DMS 273 (cell line): ENCODE results near the gene HTR1D.
"Not testable (repeated sequence)": the region's sequence is repeated elsewhere in the genome, so short reads cannot be mapped to it uniquely, and the experiment has no call there.

Experiments
- DNase-seq: peaks from one replicate; lab custom pipeline; 2025; ENCODE audit not compliant: unreplicated experiment; lab: John Stamatoyannopoulos, UW

The HTR1D gene, protein sequence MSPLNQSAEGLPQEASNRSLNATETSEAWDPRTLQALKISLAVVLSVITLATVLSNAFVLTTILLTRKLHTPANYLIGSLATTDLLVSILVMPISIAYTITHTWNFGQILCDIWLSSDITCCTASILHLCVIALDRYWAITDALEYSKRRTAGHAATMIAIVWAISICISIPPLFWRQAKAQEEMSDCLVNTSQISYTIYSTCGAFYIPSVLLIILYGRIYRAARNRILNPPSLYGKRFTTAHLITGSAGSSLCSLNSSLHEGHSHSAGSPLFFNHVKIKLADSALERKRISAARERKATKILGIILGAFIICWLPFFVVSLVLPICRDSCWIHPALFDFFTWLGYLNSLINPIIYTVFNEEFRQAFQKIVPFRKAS

DNA sequence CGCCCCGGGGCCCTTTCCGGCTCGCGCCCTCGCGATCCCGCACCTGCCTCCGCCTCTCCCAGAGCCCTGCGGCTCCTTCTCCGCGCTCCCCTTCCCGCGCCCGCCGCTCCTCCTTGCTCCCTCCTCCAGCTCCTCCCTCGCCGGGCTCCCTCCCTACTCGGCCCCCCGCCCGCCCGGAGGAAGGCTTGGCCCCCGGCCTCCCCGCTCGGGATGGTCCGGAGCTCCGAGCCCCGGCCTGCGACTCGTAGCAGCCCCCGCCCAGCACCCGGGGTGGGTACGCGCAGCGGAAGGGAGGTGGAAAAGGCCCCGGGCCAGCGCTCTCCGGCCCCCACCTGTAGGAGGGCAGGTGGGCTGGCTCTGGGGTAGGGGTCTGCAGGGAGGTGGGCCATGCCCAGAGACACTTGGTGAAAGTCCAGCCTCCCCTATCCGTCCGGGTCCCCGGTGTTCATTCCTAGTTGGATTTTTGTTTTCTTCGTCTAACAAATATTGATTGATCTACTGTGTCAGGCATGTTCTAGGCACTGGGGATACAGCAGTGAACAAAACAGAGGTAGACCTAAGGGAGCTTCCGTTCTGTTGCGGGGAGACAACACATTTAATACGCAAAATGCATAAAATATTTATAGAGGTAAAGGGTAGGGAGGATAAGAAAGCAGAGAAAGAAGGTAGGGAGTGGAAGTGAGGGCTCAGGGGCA, at the start of gene HTR1D:
TSS of gene HTR1D (minus strand) at position 82 of the 695 bp plus-strand sequence. CDS start 23,283 bp downstream, outside the sequence.
- DNase-seq, result peak; percentile 53

DNA sequence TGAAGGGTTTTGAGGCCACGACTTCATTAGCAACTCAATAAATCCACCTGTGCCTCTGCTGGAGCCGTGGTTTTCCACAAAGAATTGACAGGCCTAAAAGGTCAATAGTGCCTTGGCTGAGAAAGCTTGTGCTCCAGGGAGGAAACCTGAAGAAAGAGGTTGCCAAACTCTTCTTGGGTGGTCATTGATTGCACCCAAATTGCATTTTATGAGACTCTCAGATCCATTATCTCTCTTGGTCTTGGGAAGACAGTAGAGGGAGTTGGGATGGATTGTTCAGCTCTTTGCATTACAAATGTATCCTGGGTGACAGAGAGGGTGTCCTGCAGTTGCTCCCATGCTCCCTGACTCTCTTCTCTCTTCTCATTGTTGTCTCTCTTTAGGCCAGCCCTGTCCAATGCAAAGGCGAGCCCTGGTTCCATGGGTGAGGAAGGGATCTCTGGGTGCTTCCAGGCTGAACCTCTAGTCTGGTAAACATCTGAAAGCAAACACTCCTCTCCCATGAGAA, 46.1 kb upstream of the HTR1D start:
- no peak for DNase-seq

DNA sequence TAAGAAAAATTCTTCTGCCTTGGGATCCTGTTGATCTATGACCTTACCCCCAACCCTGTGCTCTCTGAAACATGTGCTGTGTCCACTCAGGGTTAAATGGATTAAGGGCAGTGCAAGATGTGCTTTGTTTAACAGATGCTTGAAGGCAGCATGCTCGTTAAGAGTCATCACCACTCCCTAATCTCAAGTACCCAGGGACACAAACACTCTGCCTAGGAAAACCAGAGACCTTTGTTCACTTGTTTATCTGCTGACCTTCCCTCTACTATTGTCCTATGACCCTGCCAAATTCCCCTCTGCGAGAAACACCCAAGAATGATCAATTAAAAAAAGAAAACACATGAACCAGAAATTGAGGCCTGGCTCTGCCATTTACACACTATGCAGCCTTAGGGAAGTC, 40.8 kb upstream of the HTR1D start:
- not testable (repeated sequence) for DNase-seq

DNA sequence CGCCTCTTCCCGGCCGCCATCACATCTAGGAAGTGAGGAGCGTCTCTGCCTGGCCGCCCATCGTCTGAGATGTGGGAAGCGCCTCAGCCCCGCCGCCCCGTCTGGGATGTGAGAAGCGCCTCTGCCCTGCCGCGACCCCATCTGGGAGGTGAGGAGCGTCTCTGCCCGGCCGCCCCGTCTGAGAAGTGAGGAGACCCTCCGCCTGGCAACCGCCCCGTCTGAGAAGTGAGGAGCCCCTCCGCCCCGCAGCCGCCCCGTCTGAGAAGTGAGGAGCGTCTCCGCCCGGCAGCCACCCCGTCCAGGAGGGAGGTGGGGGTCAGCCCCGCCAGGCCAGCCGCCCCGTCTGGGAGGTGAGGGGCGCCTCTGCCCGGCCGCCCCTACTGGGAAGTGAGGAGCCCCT, 40.1 kb upstream of the HTR1D start:
- DNase-seq, result not testable (repeated sequence)

DNA sequence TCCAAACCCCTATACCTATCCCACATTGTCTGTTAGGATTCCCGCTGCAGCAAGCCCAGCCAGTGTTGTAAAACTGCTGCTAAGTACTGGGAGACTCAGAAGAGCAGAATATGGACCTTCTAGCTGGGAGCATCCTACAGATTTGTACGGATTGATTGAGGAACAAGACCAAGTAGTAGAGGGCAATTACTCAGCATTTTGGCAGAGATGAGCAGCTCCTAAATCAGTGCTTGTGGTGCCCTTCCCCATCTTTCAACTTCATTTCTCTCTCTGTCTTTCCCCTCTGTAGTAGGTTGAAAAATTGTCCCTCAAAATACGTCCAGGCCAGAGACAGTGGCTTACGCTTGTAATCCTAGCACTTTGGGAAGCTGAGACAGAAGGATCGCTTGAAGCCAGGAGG, 37.3 kb upstream of the HTR1D start:
- DNase-seq, result no peak

DNA sequence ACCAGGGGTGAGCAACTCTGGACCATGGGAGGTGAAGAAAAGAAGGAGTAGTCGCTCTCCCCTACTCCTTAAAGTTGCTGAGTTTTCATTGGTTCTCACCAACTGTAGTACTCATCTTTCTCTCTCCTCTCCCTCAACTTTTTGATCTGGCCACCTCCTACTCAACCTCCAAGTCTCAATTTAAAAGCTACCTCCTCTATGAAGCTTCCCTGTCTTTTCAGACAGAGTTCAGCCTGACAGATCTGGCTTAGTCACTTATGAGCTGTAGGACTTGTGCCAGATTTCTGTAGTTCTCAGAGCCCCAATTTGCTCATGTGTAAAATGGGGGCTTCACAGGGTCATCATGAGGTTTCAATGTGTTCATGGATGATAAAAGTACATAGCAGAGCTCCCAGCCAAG, 34.5 kb upstream of the HTR1D start:
- DNase-seq, result no peak

DNA sequence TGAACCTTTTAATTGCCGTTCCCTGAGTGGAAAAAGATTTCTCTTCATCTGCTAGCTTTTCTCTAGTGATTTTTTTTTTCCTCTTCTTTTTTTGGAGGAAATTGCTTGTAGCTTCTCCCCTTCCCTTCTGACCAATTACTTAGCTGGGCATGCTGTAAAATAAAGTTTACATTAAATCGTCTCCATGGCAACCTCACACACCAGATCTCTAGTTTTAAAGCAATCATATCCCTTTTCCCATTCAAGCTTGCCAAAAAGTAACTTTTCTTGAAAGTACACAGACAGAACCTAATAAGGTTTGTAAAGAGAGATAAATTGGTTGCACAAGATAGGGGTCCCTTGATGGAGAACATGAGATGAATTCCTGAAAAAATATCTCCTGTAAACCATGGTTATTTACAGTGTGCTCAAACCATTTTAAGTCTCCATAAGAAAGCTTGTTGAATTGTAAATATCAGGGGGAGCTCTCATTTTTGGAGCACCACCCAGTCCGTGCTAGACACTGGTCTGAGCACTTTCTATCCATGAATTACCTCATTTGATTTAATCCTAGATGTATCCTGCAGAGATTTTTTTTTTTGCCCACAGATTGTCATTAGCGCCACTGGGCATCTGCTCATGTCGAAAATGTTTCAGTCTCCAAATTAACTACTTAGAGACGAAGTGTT, 32.6 kb upstream of the HTR1D start:
- DNase-seq, result peak; percentile 41

DNA sequence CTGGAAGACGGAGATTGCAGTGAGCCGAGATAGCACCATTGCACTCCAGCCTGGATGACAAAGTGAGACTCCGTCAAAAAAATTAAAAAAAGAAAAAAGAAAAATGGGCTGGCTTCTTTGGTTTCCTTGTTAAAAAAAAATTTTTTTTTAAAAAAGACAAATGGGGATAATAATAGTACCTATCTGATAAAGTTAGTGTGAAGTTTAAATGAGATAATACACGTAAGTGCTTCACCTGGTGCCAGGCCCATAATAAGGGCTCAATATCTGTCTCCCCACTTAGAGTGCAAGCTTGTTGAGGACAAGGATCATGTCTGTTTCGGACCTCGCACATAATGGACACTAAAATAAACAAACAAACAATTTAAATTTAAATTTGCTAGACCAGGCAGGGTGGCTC, 30.0 kb upstream of the HTR1D start:
- DNase-seq, result no peak

DNA sequence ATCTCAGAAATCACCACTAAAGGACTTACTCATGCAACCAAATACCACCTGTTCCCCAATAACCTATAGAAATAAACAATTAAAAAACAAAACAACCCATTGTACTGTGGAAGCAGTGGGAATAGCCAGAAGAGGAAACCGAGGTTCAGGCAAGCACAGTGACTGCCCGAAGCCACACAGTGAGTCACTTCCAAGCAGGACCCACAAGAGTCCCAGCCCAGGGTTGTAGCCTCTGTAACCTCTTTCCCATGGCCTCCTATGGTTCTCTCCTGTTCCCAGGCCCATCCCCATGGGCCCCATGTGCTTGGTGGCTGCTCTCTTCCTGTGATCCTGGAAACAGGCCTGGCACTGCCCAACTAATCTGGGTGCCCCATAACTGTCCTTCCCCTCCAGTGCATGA, 29.0 kb upstream of the HTR1D start:
- DNase-seq, result no peak

DNA sequence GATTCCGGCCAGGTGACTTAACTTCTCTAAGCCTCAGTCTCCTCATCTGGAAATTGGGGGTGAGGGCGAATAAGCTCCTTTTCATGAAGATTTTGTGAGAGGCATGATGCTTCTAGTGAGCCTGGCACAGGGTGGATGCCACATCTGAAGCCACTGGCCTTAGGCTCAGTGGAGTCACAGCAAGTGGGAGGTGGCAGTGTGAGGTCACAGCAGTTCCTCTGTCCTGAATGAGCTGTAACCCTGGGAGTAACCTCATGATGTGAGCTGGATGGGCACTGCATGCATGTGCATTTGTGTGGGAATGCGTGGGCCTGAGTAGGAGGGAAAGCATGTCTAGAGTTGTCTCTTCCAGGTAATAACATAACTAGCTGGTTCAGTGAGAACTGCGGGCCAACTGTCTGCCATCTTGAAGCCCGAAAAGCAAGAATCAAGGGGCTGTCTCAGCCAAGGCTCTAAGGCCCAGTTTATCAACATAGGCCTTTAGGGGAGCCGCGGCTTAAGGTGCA, 27.0 kb upstream of the HTR1D start:
- DNase-seq, result no peak

DNA sequence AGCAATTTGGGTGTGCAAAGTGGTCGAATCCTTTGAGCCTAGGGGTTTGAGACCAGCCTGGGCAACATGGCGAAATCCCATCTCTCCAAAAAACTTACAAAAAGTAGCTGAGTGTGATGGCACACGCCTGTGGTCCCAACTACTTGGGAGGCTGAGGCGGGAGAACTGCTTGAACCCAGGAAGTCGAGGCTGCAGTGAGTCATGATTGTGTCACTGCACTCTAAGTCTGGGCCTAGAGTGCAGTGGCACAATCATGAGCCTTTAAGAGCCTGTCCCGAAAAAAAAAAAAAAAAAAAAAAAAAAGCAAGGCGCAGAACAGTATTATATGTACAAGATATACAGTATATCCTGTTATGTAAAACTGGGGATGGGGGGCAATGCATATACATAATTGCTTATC, 25.1 kb upstream of the HTR1D start:
- no peak for DNase-seq

DNA sequence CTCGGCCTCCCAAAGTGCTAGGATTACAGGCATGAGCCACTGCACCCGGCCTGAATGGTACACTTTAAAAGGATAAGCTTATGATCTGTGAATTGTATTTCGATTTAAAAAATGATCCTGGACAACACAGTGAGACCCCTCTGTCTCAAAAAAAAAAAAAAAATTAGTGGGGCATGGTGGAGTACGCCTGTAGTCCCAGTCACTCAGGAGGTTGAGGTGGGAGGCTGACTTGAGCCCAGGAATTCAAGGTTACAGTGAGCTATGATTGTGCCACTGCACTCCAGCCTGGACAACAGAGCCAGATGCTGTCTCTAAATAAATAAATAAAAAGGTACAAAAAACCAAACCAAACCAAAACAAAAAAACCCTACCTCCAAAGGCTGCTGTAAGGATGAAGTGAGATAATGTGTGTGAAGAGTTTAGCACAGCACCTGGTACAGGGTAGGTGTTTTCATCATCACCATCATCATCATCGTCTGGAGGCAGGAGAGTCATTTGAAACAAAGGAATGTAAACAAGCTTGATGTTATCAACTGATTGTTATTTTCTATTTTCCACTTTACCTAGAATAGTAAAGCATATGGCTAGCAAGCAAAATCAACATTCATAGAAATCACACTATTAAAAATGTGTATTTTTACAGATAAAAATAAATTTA, 22.5 kb upstream of the HTR1D start:
- DNase-seq, result no peak

DNA sequence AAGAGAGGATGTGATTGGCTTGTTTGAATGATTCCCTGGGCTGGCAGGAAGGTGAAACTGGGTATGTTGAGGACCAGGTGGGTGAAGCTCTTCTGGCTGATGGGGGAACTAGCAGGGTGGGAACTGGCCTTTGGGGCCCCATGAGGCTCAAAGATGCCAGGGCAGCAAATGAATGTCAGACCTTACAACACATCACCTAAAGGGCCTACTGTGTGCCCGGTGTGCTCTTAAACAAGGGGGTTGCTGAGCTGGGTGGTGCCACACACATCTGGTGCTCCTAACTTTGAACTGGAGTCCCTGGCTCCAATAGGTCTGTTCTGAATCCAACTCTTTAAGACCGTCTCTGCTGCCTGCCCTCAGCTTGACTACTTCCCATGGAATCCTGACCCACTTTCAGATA, 21.3 kb upstream of the HTR1D start:
- no peak for DNase-seq

DNA sequence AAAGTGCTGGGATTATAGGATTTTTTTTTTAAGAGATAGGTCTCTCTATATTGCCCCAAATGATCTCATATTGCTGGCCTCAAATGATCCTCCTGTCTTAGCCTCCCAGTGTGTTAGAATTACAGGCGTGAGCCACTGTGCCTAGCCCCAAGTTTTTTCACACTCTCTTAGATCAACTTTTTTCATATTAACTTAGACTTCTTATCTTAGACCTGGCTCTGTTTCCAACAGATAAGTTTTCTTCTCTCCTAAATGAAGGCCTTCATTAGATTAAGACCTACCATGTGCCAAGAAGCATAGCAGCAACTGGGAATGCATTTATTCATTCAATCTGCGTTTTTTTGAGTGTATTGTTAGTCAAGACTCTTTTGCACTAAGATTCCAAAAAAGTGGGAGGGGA, 20.2 kb upstream of the HTR1D start:
- no peak for DNase-seq

DNA sequence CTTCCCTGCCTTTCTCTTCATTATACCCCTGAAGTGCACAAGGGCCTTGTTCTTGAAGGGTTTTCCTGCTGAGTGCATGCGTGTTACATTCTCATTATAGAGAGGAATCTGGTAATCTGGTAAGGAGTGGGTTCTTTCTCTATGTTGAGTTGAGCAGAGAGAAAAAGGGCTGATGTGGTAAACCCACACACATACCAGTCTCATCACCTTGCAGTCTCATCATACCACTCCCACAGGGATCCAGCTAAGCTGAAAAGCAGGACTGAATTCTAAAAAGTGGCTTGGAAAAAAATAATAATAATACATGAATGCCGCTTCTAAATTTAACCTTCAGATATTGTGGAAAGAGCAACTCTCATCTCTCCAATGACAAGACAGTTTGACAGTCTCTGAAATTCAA, 10.5 kb upstream of the HTR1D start:
- DNase-seq, result no peak

DNA sequence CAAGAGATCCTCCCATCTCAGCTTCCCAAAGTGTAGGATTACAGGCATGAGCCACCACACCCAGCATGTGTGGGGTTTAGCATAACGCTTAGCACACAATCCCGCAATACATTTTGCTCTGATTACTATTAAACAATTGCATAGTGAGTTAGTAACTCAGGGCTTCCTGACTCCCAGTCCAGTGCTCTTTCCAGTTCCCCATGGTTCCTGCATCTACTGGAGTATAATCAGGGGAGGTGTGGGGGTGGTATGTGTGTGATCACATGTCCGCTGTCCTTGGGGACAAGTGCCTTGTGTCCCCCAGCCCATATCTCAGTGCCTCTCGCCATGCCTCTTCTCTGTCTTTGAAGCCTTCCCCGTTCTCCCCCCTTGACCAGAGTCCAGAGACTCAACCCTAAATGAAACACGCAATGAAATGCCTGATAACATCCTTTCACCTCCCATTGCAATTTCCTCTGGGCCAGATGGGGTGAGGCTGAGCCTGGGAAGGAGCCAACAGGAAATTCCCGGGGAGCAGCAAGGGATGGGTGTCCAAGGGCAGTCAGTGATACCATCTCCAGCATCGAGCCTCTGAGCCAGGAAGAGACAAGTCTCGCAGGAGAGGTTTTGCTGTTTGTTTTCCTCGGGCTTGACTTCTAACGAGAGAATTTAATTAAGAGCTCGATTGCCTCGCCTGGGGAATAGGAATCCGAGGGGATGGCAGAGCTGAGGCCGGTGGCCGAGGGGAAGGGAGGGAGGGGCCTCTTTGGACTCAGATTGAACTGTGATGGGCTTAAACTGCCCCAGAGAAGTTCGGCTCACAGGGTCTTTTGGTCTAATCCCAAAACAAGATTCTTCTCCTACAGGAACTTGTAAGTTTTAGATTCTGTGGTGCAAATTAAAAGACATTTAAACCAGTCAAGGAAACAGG, 7.7 kb upstream of the HTR1D start:
- DNase-seq, result peak; percentile 76

DNA sequence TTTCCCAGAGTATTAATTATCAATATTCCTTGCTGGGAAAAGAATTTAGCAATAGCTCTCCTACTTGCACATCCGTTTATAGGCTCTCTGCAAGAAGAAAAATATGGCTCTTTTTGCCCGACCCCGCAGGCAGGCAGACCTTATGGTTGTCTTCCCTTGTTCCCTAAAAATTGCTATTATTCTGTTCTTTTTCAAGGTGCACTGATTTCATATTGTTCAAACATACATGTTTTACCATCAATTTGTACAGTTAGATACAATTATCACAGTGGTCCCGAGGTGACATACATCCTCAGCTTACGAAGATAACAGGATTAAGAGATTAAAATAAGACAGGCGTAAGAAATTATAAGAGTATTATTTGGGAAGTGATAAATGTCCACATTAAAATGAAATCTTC, 6.7 kb upstream of the HTR1D start:
- not testable (repeated sequence) for DNase-seq

DNA sequence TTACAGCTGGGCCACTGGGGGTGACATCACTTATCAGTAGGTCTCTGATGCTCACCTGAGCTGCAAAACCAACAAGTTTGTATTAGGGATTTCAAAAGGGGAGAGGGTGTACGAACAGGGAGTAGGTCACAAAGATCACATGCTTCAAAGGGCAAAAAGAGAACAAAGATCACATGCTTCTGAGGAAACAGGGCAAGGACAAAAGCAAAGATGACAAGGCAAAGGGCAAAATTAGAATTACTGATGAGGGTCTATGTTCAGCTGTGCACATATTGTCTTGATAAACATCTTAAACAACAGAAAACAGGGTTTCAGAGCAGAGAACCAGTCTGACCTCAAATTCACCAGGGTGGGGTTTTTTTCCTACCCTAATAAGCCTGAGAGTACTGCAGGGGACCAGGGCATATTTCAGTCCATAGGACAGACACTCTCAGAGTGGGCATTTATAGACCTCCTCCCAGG, 6.2 kb upstream of the HTR1D start:
- DNase-seq, result not testable (repeated sequence)

DNA sequence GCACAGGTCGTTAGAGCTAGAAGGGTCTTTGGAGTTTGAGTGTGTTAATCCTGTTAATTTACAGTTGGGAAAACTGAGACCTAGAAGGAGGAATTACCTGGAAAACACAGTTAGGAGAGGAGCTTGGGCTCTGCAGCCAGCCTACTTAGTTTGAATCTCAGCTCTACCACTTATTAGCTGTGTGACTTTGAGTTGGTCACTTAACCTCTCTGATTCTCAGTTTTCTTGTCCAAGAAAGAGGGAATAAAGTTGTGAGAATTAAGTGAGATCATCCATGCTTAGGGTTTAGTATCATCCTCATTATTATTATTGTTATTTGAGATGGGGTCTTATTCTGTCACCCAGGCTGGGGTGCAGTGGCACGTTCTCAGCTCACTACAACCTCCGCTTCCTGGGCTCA, 5.4 kb upstream of the HTR1D start:
- DNase-seq, result no peak

DNA sequence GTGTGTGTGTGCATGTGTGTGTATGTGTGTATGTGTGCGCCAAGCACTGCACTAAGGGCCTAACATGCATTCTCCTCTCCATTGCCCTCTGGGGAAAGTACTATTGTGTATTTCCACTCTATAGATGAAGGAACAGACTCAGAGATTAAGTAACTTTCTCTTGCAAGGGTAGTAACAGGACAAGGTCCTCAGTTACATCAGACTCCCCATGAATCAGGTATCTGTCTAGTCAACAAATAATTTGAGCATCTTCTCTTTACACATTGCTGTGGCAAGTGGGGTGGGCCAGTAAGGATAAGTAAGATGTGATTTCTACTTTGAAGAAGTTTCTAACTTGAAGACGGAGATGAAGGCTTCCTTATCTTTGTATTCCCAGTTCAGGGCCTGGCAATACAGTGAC, 5.0 kb upstream of the HTR1D start:
- no peak for DNase-seq
